Epithelial cell of prostate (primary cell): Measurements from ENCODE around the gene PANK1.

Experiments used
- DNase-seq: peaks from one replicate; pipeline ENCODE4 v3.0.0-alpha.2; 2011; ENCODE audit warnings: low read depth, low spot score
- H3K27ac ChIP-seq: fragments of 450-650 bp; 2 replicates; pipeline ENCODE4 v1.5.1; 2017; ENCODE audit warnings: mild to moderate bottlenecking

Gene PANK1

DNA sequence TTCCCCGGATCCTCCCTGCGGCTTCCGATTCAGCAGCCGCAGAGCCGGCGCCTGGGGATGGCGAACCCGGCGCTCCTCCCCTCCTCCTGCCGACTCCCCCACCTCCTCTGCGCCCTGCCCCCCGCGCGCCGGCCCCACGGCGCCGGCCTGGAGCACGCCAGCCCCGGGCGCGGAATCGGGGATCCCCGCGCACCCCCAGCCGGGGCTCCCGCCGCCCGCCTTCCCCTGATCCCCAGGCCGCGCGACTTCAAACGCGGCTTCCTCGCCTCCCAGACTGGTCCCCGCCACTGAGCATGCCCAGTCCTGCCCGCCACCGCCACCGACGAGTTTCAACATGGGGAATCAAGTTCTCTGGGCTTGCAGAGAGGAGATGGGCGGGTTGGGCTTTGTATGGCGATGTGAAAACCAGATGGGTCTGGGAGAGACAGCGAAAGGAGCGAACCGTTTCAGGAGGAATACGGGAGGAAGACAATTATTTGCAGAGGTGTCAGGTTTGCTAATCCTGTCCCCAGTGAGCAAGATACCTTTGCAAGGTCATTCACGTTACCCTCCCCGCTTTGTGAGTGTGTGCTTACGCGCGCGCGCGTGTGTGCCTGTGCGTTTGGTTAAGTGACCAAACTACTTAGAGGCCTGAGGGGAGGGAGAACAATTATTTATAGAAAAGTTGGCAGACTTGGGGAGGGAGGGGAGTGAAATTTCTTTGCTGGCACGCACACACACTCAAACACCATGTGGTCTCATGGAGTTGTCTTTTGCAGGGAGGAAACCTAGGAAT is at the start of gene PANK1:
PANK1 (minus strand) TSS at position 276 of the 775 bp plus-strand sequence. CDS start 351 bp downstream, outside the sequence.
- DNase-seq: peak; percentile 81
- peak within 1 kb of the TSS; percentile 75 for H3K27ac ChIP-seq

- DNase-seq: no peak
- H3K27ac ChIP-seq: no peak overlapping the region
Measured at GRCh38 chr10:89693176-89693575, 48.1 kb upstream of the PANK1 start.

DNA sequence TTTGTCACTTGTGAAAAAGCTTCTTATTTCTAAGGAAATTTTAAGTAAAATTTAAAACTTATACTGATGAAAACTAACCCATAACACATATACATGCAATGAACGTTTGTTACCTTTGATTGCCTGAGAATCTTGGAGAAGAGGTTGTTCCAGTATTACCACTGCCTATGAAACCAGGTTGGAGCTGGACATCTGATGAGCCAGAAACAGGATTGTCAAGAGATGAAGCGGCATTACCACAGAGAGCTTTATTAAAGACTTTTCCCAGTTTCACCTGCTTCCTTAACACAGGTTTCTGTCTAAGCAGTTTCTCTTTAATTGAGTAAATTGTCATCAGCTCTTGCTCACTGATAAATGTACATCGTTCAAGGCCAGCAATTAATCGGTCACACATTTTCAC is 47.4 kb upstream of the PANK1 start:
- no peak for DNase-seq
- H3K27ac ChIP-seq: no peak overlapping the region

DNA sequence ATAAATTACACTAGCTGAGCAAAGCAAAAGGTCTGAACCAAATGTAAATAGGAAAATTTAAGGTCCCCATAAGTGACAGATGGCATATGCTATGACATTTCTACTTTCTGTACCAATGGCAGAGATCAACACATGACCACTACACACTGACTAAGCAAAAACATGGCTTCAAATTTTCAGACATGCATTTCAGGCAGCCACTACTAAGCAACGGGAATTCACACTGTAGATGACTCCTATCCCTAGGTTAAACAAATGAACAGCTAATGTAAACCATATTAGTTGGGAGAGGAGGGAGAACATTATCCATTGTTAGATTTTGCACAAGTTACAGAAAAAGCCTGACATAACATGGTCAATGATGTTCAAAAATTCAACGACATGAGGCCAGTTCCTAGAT is 45.0 kb upstream of the PANK1 start:
- DNase-seq: no peak
- H3K27ac ChIP-seq: no peak overlapping the region

GRCh38 chr10:89685936-89686335 is 40.9 kb upstream of the PANK1 start:
- no peak overlapping the region for H3K27ac ChIP-seq
- DNase-seq: no peak

- H3K27ac ChIP-seq: no peak overlapping the region
- DNase-seq: no peak
Measured at GRCh38 chr10:89684604-89685003, 39.6 kb upstream of the PANK1 start.

- no peak for DNase-seq
- H3K27ac ChIP-seq: no peak overlapping the region
Measured at GRCh38 chr10:89683883-89684282, 38.8 kb upstream of the PANK1 start.

- DNase-seq: no peak
- no peak overlapping the region for H3K27ac ChIP-seq
Measured at GRCh38 chr10:89679986-89680385, 34.9 kb upstream of the PANK1 start.

- no peak for DNase-seq
- no peak overlapping the region for H3K27ac ChIP-seq
Measured at GRCh38 chr10:89677341-89677740, 32.3 kb upstream of the PANK1 start.

GRCh38 chr10:89670926-89671325 is 25.9 kb upstream of the PANK1 start:
- no peak overlapping the region for H3K27ac ChIP-seq
- no peak for DNase-seq

DNA sequence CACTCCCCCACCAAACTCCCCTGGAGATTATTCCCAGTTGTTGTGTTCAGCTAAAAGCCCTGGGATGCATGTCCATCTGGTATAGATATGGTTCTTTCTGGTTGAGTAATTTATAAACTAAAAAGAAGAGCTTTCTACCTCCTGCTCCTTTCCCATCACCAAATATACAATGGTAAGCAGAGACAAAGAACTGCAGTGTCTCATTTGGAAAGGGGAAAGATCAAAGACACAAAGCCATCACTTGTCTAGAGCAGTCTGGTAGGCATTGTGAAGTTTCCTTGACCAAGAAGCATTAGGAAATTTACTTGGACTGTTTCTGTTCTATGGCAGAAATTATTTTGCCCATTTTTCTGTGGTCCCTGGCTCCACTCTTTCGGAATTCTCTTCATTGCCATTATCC is 24.9 kb upstream of the PANK1 start:
- DNase-seq: no peak
- no peak overlapping the region for H3K27ac ChIP-seq

GRCh38 chr10:89668386-89669071 is 23.5 kb upstream of the PANK1 start:
- DNase-seq: peak; percentile 74
- H3K27ac ChIP-seq: peak overlapping the region; percentile 68

- no peak for DNase-seq
- H3K27ac ChIP-seq: peak overlapping the region; percentile 42
Measured at GRCh38 chr10:89666138-89666537, 21.1 kb upstream of the PANK1 start.

- DNase-seq: peak; percentile 58
Measured at GRCh38 chr10:89665302-89665701, 20.3 kb upstream of the PANK1 start.

GRCh38 chr10:89664203-89664602 is 19.2 kb upstream of the PANK1 start:
- DNase-seq: no peak
- H3K27ac ChIP-seq: no peak overlapping the region

More at GRCh38 chr10:89665302-89665701, 20.3 kb upstream of the PANK1 start:
- H3K27ac ChIP-seq: peak overlapping the region; percentile 42

DNA sequence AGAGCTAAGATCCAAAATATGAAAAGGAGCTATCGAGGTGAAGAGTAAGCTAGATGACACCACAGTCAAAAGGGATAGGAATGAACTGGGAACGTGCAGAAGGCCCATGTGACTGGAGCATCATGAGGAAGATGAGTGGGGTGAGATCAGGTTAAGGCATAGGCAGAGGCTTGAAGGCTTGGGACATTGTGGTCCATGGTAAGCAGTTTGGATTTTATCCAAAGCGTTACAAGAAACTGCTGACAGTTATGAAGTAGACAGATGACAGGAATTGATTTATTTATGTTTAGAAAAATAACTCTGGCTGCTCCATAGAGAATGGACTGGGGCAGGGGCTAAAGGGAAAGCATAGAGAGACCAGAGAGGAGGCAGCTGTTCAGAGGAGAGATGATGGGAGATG is 18.1 kb upstream of the PANK1 start:
- no peak for DNase-seq
- H3K27ac ChIP-seq: no peak overlapping the region

DNA sequence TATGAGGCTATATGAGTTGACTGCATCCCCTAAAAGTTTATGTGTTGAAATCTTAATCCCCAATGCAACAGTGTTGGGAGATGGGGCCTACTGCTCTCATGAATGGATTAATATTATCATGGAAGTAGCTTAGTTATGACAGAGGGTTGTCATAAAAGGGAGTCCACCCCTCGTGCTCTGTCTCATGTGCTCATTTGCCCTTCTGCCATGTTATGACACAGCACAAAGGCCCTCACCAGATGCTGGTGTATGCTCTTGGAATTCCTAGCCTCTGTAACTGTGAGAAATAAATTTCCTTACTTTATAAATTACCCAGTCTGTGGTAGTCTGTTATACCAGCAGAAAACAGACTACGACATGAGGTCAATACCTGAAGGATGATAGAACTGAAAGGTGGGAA is 17.6 kb upstream of the PANK1 start:
- H3K27ac ChIP-seq: no peak overlapping the region

GRCh38 chr10:89659143-89660131 is 14.4 kb upstream of the PANK1 start:
- no peak for DNase-seq
- no peak overlapping the region for H3K27ac ChIP-seq

More for the DNA sequence above, 17.6 kb upstream of the PANK1 start:
- DNase-seq: no peak

DNA sequence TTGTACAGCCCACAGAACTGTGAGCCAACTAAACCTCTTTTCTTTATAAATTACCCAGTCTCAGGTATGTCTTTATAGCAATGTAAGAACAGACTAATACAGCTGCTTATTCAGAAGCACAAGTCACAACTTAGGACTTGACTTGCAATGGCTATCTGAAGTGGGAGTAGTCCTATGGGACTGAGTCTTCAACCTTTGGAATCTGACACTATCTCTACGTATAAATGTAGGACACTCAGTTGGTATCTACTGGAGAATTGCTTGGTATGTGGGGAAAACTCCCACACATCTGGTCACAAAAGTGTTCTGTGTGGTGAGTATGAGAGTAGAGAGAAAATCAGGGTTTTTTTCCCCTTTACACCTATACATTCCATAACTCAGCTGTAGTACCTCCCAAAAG is 12.3 kb upstream of the PANK1 start:
- H3K27ac ChIP-seq: no peak overlapping the region
- no peak for DNase-seq

DNA sequence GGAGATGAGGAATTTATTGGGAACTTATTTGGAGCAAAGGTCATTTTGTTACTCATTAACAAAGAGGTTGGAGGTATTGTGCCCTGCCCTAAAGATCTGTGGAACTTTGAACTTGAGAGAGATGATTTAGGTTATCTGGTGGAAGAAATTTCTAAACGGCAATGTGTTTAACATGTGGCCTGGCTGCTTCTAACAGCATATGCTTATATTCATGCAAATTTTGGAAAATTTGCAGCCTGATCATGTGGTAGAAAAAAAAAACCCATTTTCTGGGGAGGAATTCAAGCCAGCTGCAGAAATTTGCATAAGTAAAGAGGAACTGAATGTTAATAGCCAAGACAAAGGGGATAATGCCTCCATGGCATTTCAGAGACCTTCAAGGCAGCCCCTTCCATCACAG is 10.7 kb upstream of the PANK1 start:
- H3K27ac ChIP-seq: no peak overlapping the region

More for the DNA sequence above, 10.7 kb upstream of the PANK1 start:
- no peak for DNase-seq
